SK-N-SH treated with all-trans-retinoic acid at 6 μM for 48 hours (cell line): ENCODE data around the gene FOXP3.

Experiments
- ATAC-seq: fragments of 200-7000 bp; cut with Tn5 transposase; 3 replicates; pipeline ENCODE4 v1.9.1; 2020; ENCODE audit warnings: mild to moderate bottlenecking, moderate library complexity
- ARNTL ChIP-seq: fragments of 450-650 bp; formaldehyde crosslinking; IDR thresholded peaks from 2 replicates; pipeline ENCODE4 v1.5.0; 2020; ENCODE audit warnings: low read depth, mild to moderate bottlenecking, moderate library complexity, borderline replicate concordance
- BACH2 ChIP-seq: fragments of 250-450 bp; sonication (Bioruptor Pico); IDR thresholded peaks from 2 replicates; pipeline ENCODE4 v1.9.0; 2021; ENCODE audit warnings: mild to moderate bottlenecking, borderline replicate concordance
- CREB5 ChIP-seq: fragments of 250-450 bp; sonication (Bioruptor Pico); IDR thresholded peaks from 2 replicates; pipeline ENCODE4 v1.5.1; 2020; ENCODE audit warnings: low read depth, mild to moderate bottlenecking, moderate library complexity
- CSRNP3 ChIP-seq: fragments of 250-450 bp; sonication (Bioruptor Pico); IDR thresholded peaks from 2 replicates; pipeline ENCODE4 v1.5.1; 2021; ENCODE audit warnings: mild to moderate bottlenecking, moderate library complexity
- ESRRG ChIP-seq: fragments of 250-450 bp; sonication (Bioruptor Pico); IDR thresholded peaks from 2 replicates; pipeline ENCODE4 v1.6.1; 2021; ENCODE audit warnings: mild to moderate bottlenecking
- GLIS3 ChIP-seq: fragments of 250-450 bp; sonication (Bioruptor Pico); IDR thresholded peaks from 2 replicates; pipeline ENCODE4 v1.5.0; 2020; ENCODE audit warnings: mild to moderate bottlenecking, moderate library complexity
- ISL1 ChIP-seq: fragments of 250-450 bp; sonication (Bioruptor Pico); IDR thresholded peaks from 2 replicates; pipeline ENCODE4 v2.1.2; 2022; ENCODE audit warnings: mild to moderate bottlenecking, moderate library complexity
- OSR1 ChIP-seq: fragments of 250-450 bp; sonication (Bioruptor Pico); IDR thresholded peaks from 2 replicates; pipeline ENCODE4 v1.8.0; 2022; ENCODE audit warnings: moderate library complexity, mild to moderate bottlenecking, inconsistent platforms
- PPARA ChIP-seq: fragments of 250-450 bp; sonication (Bioruptor Pico); IDR thresholded peaks from 2 replicates; pipeline ENCODE4 v1.5.0; 2020; ENCODE audit warnings: mild to moderate bottlenecking, borderline replicate concordance
- SNAI2 ChIP-seq: fragments of 250-450 bp; sonication (Bioruptor Pico); IDR thresholded peaks from 2 replicates; pipeline ENCODE4 v1.5.0; 2020; ENCODE audit warnings: mild to moderate bottlenecking, moderate library complexity
- TCF4 ChIP-seq: fragments of 250-450 bp; sonication (Bioruptor Pico); IDR thresholded peaks from 2 replicates; pipeline ENCODE4 v1.8.0; 2021; ENCODE audit warnings: mild to moderate bottlenecking, moderate library complexity, borderline replicate concordance
- TOX ChIP-seq: fragments of 250-450 bp; sonication (Bioruptor Pico); IDR thresholded peaks from 2 replicates; pipeline ENCODE4 v1.8.0; 2021; ENCODE audit warnings: mild to moderate bottlenecking, moderate library complexity, borderline replicate concordance
- ZC3H10 ChIP-seq: fragments of 250-450 bp; sonication (Bioruptor Pico); IDR thresholded peaks from 2 replicates; pipeline ENCODE4 v1.5.1; 2021; ENCODE audit warnings: mild to moderate bottlenecking, moderate library complexity
- ZFP3 ChIP-seq: fragments of 250-450 bp; sonication (Bioruptor Pico); IDR thresholded peaks from 2 replicates; pipeline ENCODE4 v1.5.0; 2020; ENCODE audit warnings: mild to moderate bottlenecking, moderate library complexity
- ZFP30 ChIP-seq: fragments of 450-650 bp; formaldehyde crosslinking; IDR thresholded peaks from 2 replicates; pipeline ENCODE4 v1.5.0; 2022; ENCODE audit warnings: mild to moderate bottlenecking, moderate library complexity
- ZNF565 ChIP-seq: fragments of 450-650 bp; formaldehyde crosslinking; conservative IDR thresholded peaks from 2 replicates; pipeline ENCODE4 v1.5.0; 2020; ENCODE audit warnings: low read depth, mild to moderate bottlenecking, moderate library complexity
- TF ChIP-seq, protein P1 (sequence below): fragments of 250-450 bp; sonication (Bioruptor Pico); IDR thresholded peaks from 2 replicates; pipeline ENCODE4 v1.8.0; 2021; ENCODE audit warnings: low read depth, mild to moderate bottlenecking, moderate library complexity, borderline replicate concordance
- TF ChIP-seq, protein P2 (sequence below): fragments of 250-450 bp; sonication (Bioruptor Pico); IDR thresholded peaks from 2 replicates; pipeline ENCODE4 v1.5.0; 2020; ENCODE audit warnings: mild to moderate bottlenecking, moderate library complexity

Gene FOXP3

GRCh38 chrX:49211074-49211473, 53.4 kb downstream of the FOXP3 start:
- ATAC-seq, result no peak
- no peak for TF ChIP-seq PPARA (CRISPR knock-in tag)
- TF ChIP-seq OSR1 (CRISPR knock-in tag), result no peak
- no peak for TF ChIP-seq ISL1 (CRISPR knock-in tag)
- TF ChIP-seq, all 23 proteins: peak for 0

DNA sequence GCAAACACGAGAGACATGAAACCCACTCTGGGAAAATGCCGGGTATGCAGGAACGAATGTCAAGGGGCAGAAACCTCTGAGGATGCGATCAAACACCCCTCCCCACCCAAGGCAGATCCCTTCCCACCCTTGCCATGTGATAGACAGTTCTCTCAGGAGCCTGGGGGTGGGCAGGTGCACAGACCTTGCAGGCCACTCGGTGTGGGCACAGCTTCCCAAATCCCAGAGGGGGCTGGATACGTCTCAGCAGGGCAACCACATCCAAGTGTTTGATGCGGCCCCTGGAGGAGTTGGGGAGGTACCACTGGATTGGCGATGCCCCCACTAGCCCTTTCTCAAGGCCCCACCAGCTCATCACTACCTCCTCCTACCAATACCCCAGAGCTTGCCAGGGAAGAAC, 54.1 kb downstream of the FOXP3 start:
- TF ChIP-seq ZFP3 (CRISPR knock-in tag), result no peak
- TF ChIP-seq, protein P1, sequence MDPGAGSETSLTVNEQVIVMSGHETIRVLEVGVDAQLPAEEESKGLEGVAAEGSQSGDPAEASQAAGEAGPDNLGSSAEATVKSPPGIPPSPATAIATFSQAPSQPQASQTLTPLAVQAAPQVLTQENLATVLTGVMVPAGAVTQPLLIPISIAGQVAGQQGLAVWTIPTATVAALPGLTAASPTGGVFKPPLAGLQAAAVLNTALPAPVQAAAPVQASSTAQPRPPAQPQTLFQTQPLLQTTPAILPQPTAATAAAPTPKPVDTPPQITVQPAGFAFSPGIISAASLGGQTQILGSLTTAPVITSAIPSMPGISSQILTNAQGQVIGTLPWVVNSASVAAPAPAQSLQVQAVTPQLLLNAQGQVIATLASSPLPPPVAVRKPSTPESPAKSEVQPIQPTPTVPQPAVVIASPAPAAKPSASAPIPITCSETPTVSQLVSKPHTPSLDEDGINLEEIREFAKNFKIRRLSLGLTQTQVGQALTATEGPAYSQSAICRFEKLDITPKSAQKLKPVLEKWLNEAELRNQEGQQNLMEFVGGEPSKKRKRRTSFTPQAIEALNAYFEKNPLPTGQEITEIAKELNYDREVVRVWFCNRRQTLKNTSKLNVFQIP, result no peak
- TF ChIP-seq TCF4, result no peak
- TF ChIP-seq ISL1 (CRISPR knock-in tag), result no peak
- no peak for TF ChIP-seq GLIS3
- TF ChIP-seq ARNTL (CRISPR knock-in tag), result no peak
- TF ChIP-seq ZC3H10, result no peak
- TF ChIP-seq CREB5 (CRISPR knock-in tag), result no peak
- no peak for TF ChIP-seq ZNF565 (CRISPR knock-in tag)
- TF ChIP-seq ESRRG (CRISPR knock-in tag), result no peak
- no peak for TF ChIP-seq ZFP30
- no peak for TF ChIP-seq SNAI2 (CRISPR knock-in tag)
- no peak for TF ChIP-seq PPARA (CRISPR knock-in tag)
- no peak for ATAC-seq

- ATAC-seq, result no peak
- TF ChIP-seq ESRRG (CRISPR knock-in tag), result no peak
- TF ChIP-seq TCF4, result no peak
- TF ChIP-seq BACH2 (CRISPR knock-in tag), result no peak
- TF ChIP-seq GLIS3, result no peak
- no peak for TF ChIP-seq ZFP30
- no peak for TF ChIP-seq ZC3H10
- no peak for TF ChIP-seq TOX (CRISPR knock-in tag)
- no peak for TF ChIP-seq ZNF565 (CRISPR knock-in tag)
- TF ChIP-seq PPARA (CRISPR knock-in tag), result no peak
- no peak for TF ChIP-seq CSRNP3 (CRISPR knock-in tag)
- no peak for TF ChIP-seq ZFP3 (CRISPR knock-in tag)
- no peak for TF ChIP-seq SNAI2 (CRISPR knock-in tag)
- TF ChIP-seq, protein P1, result no peak
- TF ChIP-seq CREB5 (CRISPR knock-in tag), result no peak
- TF ChIP-seq, protein P2, sequence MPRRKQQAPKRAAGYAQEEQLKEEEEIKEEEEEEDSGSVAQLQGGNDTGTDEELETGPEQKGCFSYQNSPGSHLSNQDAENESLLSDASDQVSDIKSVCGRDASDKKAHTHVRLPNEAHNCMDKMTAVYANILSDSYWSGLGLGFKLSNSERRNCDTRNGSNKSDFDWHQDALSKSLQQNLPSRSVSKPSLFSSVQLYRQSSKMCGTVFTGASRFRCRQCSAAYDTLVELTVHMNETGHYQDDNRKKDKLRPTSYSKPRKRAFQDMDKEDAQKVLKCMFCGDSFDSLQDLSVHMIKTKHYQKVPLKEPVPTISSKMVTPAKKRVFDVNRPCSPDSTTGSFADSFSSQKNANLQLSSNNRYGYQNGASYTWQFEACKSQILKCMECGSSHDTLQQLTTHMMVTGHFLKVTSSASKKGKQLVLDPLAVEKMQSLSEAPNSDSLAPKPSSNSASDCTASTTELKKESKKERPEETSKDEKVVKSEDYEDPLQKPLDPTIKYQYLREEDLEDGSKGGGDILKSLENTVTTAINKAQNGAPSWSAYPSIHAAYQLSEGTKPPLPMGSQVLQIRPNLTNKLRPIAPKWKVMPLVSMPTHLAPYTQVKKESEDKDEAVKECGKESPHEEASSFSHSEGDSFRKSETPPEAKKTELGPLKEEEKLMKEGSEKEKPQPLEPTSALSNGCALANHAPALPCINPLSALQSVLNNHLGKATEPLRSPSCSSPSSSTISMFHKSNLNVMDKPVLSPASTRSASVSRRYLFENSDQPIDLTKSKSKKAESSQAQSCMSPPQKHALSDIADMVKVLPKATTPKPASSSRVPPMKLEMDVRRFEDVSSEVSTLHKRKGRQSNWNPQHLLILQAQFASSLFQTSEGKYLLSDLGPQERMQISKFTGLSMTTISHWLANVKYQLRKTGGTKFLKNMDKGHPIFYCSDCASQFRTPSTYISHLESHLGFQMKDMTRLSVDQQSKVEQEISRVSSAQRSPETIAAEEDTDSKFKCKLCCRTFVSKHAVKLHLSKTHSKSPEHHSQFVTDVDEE (CRISPR knock-in tag), result no peak
- TF ChIP-seq, all 23 proteins: peak for 0
These were observed 54.9 kb downstream of the FOXP3 start for GRCh38 chrX:49209434-49210251.
